ENCODE results near the gene RELL1.

RELL1 gene

DNA sequence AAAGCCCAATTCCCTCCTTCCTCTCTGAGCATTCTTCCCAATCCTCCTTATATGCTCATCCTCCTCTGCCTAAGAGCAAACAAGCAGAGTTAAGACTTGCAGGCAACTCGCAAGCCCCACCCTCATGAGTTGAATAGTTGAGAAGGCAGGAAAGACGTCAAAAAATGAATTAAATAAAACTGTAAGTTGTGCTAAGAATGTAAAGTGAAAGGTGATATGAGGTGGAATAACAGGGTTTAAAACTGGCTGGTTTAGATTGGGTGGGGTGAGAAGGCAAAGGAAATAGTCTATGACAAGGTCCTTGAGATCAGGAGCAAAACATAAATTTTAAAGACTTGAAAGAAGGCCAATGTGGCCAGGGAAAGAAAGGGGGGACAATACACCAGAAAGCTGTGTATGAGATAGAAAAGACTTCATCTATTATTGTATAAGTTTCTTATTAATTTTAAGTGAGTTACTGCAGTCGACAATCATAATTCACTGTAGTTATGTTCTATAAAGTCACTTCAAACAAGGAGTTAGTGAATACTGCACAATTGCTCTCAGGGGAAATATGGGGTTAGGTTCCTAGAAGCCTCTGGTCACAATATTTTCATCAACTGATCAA lies 124.9 kb downstream of the RELL1 start:
- DNase-seq (ENCODE audit: extremely low spot score, insufficient read length, low read depth) = no peak
- no peak for FAIRE-seq

Data from GM18507 (cell line).